NCI-H446 treated with DMSO at 0.1 percent for 48 hours (cell line): ENCODE measurements around the gene TRIM10.

Source experiments
- DNase-seq: peaks from one replicate; lab custom pipeline; 2025; lab: John Stamatoyannopoulos, UW

The TRIM10 gene

DNA sequence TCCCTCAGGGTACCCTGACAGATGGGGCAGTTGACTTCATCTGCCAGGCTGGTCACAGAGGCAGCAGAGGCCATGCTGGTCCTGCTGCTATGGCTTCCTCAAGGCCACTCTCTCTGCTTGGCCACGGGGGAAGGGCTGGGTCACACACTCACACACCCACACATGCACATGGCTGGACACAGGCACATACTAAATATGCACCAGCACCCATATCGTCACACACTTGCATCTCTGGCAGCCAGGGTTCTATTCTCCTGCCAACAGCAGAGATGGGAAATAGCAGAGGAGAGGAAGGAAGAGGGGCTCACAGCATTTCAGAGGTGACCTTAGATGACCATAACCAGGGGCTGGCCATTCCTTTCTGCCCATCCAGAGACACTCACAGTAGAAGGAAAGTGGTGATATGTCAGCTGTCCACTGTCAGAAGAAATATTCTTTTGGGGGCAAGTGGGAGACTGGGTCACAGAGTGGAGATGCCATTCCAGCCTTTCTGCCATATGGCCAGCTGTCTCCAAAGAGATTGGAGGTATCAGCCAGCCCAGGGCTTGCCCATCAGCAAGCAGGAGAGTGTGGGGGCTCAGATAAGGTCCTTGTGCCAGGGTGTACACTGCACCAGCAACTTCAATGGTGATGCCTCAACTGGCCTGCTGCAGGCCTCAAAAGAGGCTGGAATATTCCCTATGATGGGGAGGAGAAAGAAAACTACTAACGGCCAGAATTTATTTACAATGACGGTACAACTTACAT lies at the start of gene TRIM10:
Gene TRIM10, minus strand, starts transcription at position 427 of the 747 bp plus-strand sequence. Its CDS starts 353 bp downstream, at position 74.
- DNase-seq = no peak

- DNase-seq = no peak
These were observed 46.7 kb upstream of the TRIM10 start for GRCh38 chr6:30207619-30208295.

- no peak for DNase-seq
These were observed 46.0 kb upstream of the TRIM10 start for GRCh38 chr6:30206799-30207618.

DNA sequence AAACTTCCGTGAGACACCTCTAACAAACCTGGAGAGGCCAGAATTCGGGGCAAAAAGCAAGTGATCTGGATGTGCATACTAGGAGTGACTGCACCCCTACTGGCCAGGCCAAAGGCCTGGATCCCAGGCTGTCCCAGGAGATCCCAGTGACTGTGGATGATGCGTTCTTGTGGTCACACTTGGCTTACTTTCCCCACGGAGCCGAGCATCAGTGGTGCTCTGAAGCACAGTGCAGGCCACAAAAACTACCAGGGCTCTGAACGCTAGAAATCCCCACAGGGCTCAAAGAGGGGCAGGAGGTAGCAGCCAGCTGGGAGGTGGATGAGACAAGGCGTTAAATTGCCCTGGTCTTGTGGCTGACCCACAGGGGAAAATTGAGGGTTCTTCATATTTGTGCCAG lies 45.1 kb upstream of the TRIM10 start:
- DNase-seq = no peak

GRCh38 chr6:30204116-30204515 lies 43.1 kb upstream of the TRIM10 start:
- DNase-seq = no peak

DNA sequence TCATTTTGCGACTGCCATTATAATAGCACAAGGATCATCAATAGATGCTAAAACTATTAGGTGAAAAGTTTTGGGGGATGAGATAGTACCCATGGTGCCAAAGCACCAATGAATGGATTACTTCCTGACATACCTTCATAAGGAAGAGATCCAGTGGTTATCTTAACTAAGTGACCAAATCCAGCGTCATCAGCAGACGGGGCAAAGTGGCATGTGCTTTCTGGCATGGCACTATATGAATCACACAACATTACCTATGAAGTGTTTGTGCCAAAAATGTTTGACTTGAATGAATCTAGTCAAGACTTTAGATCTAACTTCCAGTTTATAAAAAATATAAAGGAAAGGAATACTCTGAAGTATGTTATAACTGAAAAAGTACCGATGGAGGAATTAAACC lies 41.4 kb upstream of the TRIM10 start:
- DNase-seq = no peak

GRCh38 chr6:30200551-30201281 lies 39.7 kb upstream of the TRIM10 start:
- no peak for DNase-seq

- DNase-seq = no peak
These were observed 37.4 kb upstream of the TRIM10 start for GRCh38 chr6:30198166-30199084.

- DNase-seq = no peak
These were observed 35.4 kb upstream of the TRIM10 start for GRCh38 chr6:30196376-30196775.

GRCh38 chr6:30195951-30196350 lies 34.9 kb upstream of the TRIM10 start:
- no peak for DNase-seq

DNA sequence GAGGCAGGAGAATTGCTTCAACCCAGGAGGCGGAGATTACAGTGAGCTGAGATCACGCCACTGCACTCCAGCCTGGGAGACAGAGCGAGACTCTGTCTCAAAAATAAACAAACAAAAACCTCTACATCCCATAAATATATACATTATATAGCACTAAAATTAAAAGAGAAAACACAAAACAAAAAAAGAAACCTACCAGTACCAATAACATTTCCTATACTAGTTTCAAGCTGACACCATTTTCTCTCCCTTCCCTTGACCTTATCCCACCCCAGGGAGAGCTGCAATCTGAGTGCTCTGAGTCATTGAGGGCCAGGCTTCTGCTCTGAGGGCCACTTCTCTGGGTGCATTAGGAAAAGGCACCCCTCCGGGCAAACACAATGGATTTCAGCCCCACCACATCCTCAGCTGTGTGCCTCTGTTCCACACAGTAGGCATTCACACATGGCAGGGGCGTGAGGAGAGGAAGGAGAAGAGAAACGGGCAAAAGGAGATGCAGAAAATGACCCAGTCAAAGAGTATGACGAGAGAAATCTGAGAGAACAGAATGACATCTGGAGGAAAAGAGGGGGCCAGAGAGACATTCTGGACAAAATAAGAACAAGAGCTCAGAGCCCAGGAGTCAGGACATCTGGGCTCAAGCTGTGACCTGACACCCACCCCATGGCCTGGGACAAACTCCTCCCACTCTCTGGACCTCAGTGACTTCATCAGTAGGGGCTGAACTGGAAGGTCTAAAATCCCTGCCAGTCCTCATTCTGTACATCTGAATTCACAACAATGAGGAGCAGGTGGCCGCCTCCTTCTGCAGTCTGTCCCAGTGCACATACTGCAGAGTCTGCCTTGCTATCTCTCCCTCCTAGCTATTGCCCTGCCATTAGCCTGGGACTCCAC lies 34.0 kb upstream of the TRIM10 start:
- no peak for DNase-seq

- no peak for DNase-seq
These were observed 31.1 kb upstream of the TRIM10 start for GRCh38 chr6:30192076-30192475.

DNA sequence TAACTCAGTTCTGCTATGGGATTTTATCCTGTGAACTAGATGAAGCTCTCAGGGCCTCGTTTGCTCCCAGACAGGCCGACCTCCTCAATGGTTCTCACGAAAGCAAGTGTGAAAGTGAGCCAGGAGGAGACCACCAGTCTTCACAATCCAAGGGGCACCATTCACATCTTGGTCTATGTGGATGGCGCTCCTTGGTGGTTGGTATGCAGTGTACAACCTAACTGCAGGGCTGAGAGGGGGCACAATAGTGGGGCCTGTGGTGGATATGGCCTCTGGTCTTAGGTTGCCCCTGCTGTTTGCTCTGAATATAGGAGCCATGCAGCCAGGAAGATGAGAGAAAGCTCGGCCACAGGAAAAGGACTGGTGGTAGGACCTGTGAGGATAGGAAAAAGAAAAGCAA lies 27.5 kb upstream of the TRIM10 start:
- DNase-seq = no peak

GRCh38 chr6:30185846-30186484 lies 25.0 kb upstream of the TRIM10 start:
- DNase-seq = no peak

DNA sequence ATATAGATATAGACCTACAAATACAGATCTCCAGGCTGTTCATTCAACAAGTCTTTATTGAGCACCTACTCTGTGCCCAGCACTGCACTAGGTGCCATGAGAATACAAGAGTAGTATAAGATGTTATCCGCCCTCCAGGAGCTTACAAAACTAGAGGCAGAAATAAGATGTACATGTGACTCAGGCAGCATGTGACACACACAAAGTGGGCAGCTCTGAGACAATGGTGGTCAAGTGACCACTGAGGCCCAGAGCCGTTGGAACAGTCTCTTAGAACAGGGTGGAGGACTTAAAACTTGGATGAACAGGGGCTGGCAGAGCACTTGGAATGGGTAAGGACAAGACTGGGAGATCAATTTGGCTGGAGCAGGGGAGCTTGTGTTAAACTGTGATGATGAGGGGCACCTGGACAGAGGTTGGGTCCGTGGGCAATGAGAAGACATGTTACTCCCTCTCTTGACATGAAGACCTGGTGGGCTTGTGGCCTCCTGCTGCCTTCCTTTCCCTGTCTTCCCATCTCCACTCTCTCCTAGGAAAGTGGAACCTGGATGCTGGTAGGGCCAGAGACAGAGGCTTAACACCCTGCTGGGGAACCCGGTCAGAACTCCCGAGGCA lies 23.5 kb upstream of the TRIM10 start:
- no peak for DNase-seq

DNA sequence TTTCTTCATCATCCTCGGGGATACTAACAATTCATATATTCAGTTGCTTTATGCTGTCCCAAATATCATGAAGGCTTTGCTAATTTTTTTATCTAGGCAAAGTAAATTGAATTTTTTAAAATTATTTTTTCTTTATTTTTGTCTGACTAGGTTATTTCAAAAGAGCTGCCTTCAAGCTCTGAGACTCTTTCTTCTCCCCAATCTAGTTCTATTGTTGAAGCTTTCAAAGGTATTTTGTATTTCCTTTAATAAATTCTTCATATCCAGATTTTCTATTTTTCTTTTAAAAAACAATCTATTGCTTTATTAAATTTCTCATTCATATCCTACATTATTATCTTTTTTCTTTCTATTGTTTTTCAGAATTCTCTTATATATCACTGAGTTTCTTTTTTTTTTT lies 19.1 kb upstream of the TRIM10 start:
- no peak for DNase-seq

DNA sequence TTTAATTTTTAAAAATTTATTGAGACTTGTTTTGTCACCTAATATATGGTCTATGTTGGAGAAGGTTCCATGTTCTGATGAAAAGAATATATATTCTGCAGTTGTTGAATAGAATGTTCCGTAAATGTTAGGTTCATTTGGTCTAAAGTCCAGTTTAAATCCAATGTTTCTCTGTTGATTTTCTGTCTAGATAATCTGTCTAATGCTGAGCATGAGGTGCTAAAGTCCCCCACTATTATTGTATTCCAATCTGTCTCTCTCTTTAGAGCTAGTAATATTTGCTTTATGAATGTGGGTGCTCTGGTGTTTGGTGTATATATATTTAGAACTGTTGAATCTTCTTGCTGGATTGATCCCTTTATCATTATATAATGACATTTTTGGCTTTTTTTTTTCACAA lies 17.8 kb upstream of the TRIM10 start:
- no peak for DNase-seq

- no peak for DNase-seq
These were observed 14.8 kb upstream of the TRIM10 start for GRCh38 chr6:30175765-30176164.

GRCh38 chr6:30172681-30173080 lies 11.7 kb upstream of the TRIM10 start:
- no peak for DNase-seq
